ENCODE measurements around the gene MYD88.
"Not testable (repeated sequence)": the region's sequence is repeated elsewhere in the genome, so short reads cannot be mapped to it uniquely, and the experiment has no call there.

The MYD88 gene

GRCh38 chr3:38146504-38146903 is 8.0 kb downstream of the MYD88 start:
- DNase-seq, result no peak

DNA sequence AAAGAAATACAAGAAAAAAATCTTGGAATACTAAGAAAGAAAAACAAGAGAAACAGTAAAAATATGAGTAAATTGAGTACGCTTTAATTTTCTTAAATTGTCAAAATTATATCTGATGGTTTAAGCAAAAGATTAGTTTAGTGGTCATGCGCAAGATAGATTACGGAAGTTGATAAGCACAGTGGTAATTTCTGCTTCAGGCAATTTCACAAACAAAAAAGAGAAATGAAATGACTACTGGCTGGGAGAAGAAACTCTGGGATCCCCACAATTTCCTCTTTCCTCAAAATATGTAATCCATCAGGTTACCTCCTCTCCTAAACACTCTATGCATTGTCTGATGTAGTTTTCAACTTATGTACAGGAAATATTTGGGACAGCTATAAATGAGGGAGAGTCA is 9.0 kb downstream of the MYD88 start:
- DNase-seq, result no peak

GRCh38 chr3:38148311-38148882 is 9.9 kb downstream of the MYD88 start:
- DNase-seq, result no peak

GRCh38 chr3:38149708-38150107 is 11.2 kb downstream of the MYD88 start:
- no peak for DNase-seq

- DNase-seq, result no peak
These were observed 12.5 kb downstream of the MYD88 start for GRCh38 chr3:38150780-38151528.

GRCh38 chr3:38151667-38152265 is 13.3 kb downstream of the MYD88 start:
- no peak for DNase-seq

GRCh38 chr3:38152609-38153008 is 14.1 kb downstream of the MYD88 start:
- DNase-seq, result no peak

GRCh38 chr3:38153221-38153620 is 14.8 kb downstream of the MYD88 start:
- DNase-seq, result no peak

DNA sequence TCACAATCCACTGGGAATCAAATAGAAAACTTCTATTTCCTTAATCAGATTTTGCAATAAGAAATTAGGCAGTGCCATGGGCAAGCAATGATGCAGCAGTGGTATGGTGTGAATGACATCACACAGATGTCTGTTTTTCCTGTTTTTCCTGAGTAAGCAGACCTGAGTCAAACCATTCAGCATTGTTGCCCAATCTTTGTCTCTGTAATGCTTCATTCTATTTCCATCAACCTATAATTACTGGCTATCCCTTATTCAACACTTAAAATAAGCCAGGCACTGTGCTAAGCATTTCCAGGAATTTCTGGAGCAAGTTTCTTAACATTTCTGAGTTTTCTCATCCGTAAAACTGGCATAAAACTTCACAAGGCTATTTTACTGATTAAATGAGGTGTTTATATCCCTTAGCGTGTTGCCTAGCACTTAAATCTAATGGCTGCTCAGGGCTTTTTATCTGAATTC is 15.6 kb downstream of the MYD88 start:
- DNase-seq, result no peak

DNA sequence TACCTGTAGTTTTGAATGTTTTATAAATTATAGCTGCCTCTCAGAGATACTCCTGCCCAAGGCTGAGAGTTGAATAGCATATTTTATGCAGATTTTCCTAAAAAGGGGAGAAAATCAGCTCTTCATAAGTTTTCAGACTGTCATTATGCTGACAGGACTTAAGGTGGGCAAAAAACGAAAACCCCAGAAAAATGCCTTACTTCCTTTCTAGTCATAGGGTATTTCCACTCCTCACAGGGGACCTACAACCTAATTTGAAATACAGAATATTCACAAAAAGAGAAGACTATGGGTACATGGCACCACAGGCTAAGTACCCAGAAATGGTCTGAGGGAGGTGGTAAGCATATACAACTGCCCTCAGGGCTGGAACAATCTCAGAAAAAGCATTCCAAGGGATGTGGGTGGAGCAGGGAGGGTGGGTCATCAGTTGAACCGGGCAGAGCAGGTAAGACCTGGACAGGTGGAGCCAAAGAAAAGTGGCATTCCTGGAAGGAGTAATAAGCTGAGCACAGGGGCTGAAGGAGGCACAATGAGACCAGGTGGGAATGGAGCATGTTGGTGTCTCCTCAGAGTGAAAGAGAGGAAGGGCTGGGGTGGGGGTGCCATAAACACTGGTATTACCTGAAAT is 16.3 kb downstream of the MYD88 start:
- DNase-seq, result no peak

DNA sequence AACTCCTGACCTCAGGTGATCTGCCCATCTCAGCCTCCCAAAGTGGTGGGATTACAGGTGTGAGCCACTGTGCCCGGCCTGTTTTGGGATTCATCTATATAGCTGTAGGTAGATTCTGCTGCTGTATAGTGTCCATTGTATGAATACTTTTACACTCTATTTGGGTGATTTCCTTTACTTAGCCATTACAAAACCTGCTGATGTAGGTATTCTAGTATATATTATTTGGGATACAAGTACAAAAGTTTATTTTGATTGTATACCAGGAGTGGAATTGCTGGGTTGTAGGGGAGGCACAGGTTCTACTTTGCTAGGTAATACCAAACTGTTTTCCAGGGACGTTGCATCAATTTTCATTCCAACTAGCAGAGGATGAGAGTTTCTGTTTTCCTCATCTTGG is 17.4 kb downstream of the MYD88 start:
- DNase-seq, result no peak

DNA sequence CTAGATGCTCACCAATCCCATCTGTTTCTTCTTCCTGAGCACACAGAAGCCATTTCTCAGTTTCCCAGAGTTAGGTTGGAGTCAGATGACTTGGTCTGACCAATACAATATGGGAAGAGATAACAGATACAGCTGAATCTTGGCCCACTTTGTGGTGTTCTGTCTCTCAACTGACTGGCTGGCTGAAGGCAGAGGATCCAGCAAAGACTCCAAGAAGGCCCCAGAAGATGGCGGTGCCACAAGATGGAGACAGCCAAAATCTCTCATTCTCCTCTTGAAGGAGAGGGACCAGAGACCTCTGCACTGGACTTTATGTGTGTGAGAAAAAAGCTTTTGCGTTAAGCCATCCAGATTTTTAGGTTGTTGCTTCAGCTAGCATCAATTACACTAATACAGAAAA is 18.7 kb downstream of the MYD88 start:
- no peak for DNase-seq

- DNase-seq, result peak; percentile 26
These were observed 19.1 kb downstream of the MYD88 start for GRCh38 chr3:38157595-38157994.

- DNase-seq, result no peak
These were observed 20.0 kb downstream of the MYD88 start for GRCh38 chr3:38158472-38158871.

- DNase-seq, result not testable (repeated sequence)
These were observed 22.2 kb downstream of the MYD88 start for GRCh38 chr3:38160704-38161103.

- DNase-seq, result no peak
These were observed 24.8 kb downstream of the MYD88 start for GRCh38 chr3:38163117-38163840.

DNA sequence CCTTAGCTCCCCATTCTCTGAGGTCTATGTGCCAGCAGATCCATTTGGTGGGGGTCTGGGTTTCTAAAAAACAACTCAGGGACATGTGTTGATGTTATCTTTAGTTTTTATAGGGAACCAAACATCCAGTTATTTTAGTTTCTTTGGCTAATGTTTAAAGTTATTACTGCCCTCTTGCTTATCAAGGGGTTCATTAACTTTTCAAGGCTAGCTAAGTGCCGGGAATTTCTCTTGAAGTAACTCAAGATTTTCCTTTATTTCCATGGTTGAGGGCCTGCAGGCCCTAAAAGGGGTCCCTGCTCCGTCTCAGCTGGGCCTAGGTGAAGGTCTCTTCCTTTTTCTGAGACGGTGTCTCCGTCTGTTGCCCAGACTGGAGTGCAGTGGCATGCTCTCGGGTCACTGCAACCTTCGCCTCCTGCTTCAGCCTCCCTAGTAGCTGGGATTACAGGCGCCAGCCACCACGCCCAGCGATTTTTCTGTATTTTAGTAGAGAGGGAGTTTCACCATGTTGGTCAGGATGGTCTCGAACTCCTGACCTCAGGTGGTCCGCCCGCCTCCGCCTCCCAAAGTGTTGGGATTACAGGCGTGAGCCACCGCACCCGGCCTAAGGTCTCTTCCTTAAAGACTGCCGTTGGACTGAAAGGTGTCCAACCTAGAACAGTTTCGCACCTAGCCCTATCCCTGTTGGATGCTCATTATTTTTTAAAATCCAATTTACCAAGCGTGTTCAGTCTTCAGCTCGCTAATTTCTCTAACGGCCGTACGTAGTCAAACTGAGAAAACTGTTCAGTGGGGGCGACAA is 25.6 kb downstream of the MYD88 start:
- no peak for DNase-seq

GRCh38 chr3:38164643-38164951 is 26.1 kb downstream of the MYD88 start:
- DNase-seq, result no peak

DNA sequence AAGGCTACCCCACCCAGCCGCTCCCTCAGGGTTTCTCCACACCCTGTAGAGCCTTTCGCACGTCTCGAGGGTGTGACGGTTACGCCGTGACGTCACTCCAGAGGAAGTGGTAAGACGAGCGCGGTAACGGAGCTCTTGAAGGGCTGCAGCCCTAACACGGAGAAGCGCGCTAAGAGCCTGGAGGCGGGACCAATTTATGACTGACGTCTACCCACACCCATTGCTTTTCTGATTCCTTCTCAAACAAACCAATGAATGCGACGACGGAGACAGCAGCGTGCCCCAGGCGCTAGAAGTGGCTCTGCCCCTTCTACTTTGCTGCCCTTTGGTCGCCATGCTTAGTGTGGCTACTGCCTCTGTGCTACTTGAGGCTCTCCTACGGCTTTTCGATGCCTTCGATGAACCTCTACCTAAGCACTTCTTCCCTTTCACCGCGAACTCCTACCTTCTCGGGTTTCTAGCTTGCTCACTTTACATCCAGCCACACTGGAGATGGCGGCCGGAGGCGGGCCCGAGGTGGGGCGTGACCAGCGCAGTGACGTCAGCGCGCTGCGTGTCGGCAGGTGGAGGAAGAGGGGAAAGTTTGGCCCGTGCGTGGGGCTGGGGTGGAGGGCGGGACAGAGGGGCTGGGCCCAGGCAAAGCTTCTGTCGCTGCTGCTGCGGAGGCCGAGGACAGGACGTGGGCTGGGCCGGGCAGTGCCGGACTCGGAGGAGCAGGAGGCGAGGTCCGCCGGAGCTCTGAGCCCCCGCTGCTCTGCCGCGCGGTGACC is 26.7 kb downstream of the MYD88 start, which contains the start of gene OXSR1:
Gene OXSR1, plus strand, starts transcription at position 586 of the 770 bp plus-strand sequence. CDS start 340 bp downstream, outside the sequence.
- peak; percentile 99 for DNase-seq

GRCh38 chr3:38165722-38166387 is 27.4 kb downstream of the MYD88 start:
- DNase-seq, result no peak

- no peak for DNase-seq
These were observed 29.1 kb downstream of the MYD88 start for GRCh38 chr3:38167591-38167990.

Measured in NCI-H2029 treated with DMSO at 0.1 percent for 48 hours (cell line).